ENCODE measurements around the gene ZNF516. TPM values are rescaled to one million over a fixed set of nuclear protein-coding genes. Genes with fewer than 3 reads are reported as not detected.

ZNF516 gene
- total RNA-seq, 1 experiment from 2014 or later = 25.5 TPM

- BruUV-seq (replicated peaks) = no TSS peak
- Histone ChIP-seq H3K27me3 (replicated peaks; ENCODE audit: control insufficient read depth, insufficient read depth, low read length) (no peaks in the 10 kb centered on the region), H3K4me1 (peaks cover 4% of the 10 kb centered on the region; the same call in 1 of the 2 replicates), H3K4me3 (ENCODE audit: low read depth, low read length) (no peak overlapping the region), H3K9me3 (no peaks in the 10 kb centered on the region), H3K36me3 (ENCODE audit: control insufficient read depth, insufficient read depth, low read length) (no peaks in the 10 kb centered on the region)
- H3K4me1 Mint-ChIP-seq (ENCODE audit: low read depth, unreplicated experiment) = peaks cover 6% of the 10 kb centered on the region
- no peak overlapping the region for H3K27ac Mint-ChIP-seq (ENCODE audit: unreplicated experiment)
- no peaks in the 10 kb centered on the region for H3K36me3 Mint-ChIP-seq (ENCODE audit: insufficient read depth, unreplicated experiment)
- H3K27me3 Mint-ChIP-seq (ENCODE audit: insufficient read depth, unreplicated experiment) = no peaks in the 10 kb centered on the region
- TF ChIP-seq CTCF (IDR thresholded peaks at IDR 0.05; ENCODE audit: insufficient read depth in 1 of 2, low read depth in 1 of 2, low read length in 1 of 2, severe bottlenecking in 1 of 2, unreplicated experiment in 1 of 2) = no peak
- ChIA-PET CTCF (no interaction called here), POLR2A (no interaction called here)
- no peak overlapping the region for H3K4me3 Mint-ChIP-seq (ENCODE audit: unreplicated experiment)
- no peaks in the 10 kb centered on the region for H3K9me3 Mint-ChIP-seq (ENCODE audit: unreplicated experiment)
- intact Hi-C loops (cut with micrococcal nuclease; ENCODE audit: unreplicated experiment) = no loop called here
- no peak for DNase-seq
These were observed 42.7 kb downstream of the ZNF516 start for GRCh38 chr18:76452357-76452756.

GRCh38 chr18:76451396-76452331 is 43.4 kb downstream of the ZNF516 start:
- POLR2A ChIA-PET = no interaction called here
- no peak overlapping the region for H3K4me3 Mint-ChIP-seq (ENCODE audit: unreplicated experiment)
- no peaks in the 10 kb centered on the region for H3K27me3 Mint-ChIP-seq (ENCODE audit: insufficient read depth, unreplicated experiment)
- Histone ChIP-seq H3K9me3 (no peaks in the 10 kb centered on the region), H3K4me3 (ENCODE audit: low read depth, low read length) (no peak overlapping the region), H3K36me3 (ENCODE audit: control insufficient read depth, insufficient read depth, low read length) (no peaks in the 10 kb centered on the region), H3K4me1 (peaks cover 4% of the 10 kb centered on the region; the same call in 1 of the 2 replicates), H3K27me3 (replicated peaks; ENCODE audit: control insufficient read depth, insufficient read depth, low read length) (no peaks in the 10 kb centered on the region)
- BruUV-seq (replicated peaks) = no TSS peak
- no peak for DNase-seq
- no peaks in the 10 kb centered on the region for H3K9me3 Mint-ChIP-seq (ENCODE audit: unreplicated experiment)
- CTCF ChIA-PET = no interaction called here
- H3K4me1 Mint-ChIP-seq (ENCODE audit: low read depth, unreplicated experiment) = peaks cover 6% of the 10 kb centered on the region
- intact Hi-C loops (cut with micrococcal nuclease; ENCODE audit: unreplicated experiment) = no loop called here
- no peak for TF ChIP-seq CTCF (IDR thresholded peaks at IDR 0.05; ENCODE audit: insufficient read depth in 1 of 2, low read depth in 1 of 2, low read length in 1 of 2, severe bottlenecking in 1 of 2, unreplicated experiment in 1 of 2)
- H3K27ac Mint-ChIP-seq (ENCODE audit: unreplicated experiment) = no peak overlapping the region
- H3K36me3 Mint-ChIP-seq (ENCODE audit: insufficient read depth, unreplicated experiment) = no peaks in the 10 kb centered on the region

GRCh38 chr18:76450452-76451395 is 44.3 kb downstream of the ZNF516 start:
- Mint-ChIP-seq H3K4me3 (ENCODE audit: unreplicated experiment) (no peak overlapping the region), H3K27ac (ENCODE audit: unreplicated experiment) (no peak overlapping the region), H3K36me3 (ENCODE audit: insufficient read depth, unreplicated experiment) (no peaks in the 10 kb centered on the region), H3K9me3 (ENCODE audit: unreplicated experiment) (no peaks in the 10 kb centered on the region), H3K27me3 (ENCODE audit: insufficient read depth, unreplicated experiment) (no peaks in the 10 kb centered on the region), H3K4me1 (ENCODE audit: low read depth, unreplicated experiment) (peaks cover 6% of the 10 kb centered on the region)
- intact Hi-C loops (cut with micrococcal nuclease; ENCODE audit: unreplicated experiment) = no loop called here
- BruUV-seq (replicated peaks) = no TSS peak
- Histone ChIP-seq H3K36me3 (ENCODE audit: control insufficient read depth, insufficient read depth, low read length) (no peaks in the 10 kb centered on the region), H3K27me3 (replicated peaks; ENCODE audit: control insufficient read depth, insufficient read depth, low read length) (no peaks in the 10 kb centered on the region), H3K4me1 (peaks cover 4% of the 10 kb centered on the region; the same call in 1 of the 2 replicates), H3K4me3 (ENCODE audit: low read depth, low read length) (no peak overlapping the region), H3K9me3 (no peaks in the 10 kb centered on the region)
- DNase-seq = no peak
- TF ChIP-seq CTCF (IDR thresholded peaks at IDR 0.05; ENCODE audit: insufficient read depth in 1 of 2, low read depth in 1 of 2, low read length in 1 of 2, severe bottlenecking in 1 of 2, unreplicated experiment in 1 of 2) = no peak
- POLR2A ChIA-PET = no interaction called here
- CTCF ChIA-PET = no interaction called here

Measured in Caco-2 (cell line).